GM12872 (cell line): ENCODE results near the gene SIGLEC10.

Experiments
- TF ChIP-seq, protein P1 (sequence below): IDR thresholded peaks from 3 replicates; pipeline ENCODE4 v1.5.1; 2011; ENCODE audit warnings: low read depth, mild to moderate bottlenecking, low read length, moderate library complexity; ENCODE audit not compliant: insufficient read depth

The SIGLEC10 gene

DNA sequence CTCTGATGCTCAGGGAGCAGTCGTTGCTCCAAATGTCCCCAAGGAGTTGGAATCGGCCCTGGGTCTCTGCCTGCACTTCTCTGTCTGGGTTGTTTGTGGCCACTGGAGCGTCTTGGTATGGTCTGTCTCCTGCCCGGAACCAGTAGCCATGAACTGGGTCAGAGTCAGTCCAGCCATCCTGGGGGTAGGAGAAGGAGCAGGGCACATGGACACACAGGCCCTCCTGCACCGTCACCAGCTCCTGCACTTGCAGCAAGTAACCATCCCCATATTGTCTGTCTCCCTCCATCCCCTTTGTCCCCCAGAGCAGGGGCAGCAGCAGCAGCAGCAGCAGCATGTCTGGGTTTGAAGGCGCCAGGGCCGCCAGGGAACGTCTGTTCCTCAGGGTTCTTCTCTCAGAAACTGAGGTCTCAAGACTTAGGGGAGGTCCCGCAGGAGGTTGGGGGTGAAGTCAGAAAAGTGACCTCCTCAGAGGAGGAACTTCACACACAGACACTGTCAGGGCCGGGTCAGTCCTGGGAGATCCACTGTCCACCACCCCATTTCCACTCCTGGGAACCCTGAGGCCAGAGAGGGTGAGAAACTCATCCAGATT is 40.7 kb upstream of the SIGLEC10 start, which contains the start of gene SIGLEC8:
Gene SIGLEC8 (minus strand): TSS at position 404 of the 595 bp plus-strand sequence. CDS start 67 bp downstream, at position 337.
- TF ChIP-seq, protein P1, sequence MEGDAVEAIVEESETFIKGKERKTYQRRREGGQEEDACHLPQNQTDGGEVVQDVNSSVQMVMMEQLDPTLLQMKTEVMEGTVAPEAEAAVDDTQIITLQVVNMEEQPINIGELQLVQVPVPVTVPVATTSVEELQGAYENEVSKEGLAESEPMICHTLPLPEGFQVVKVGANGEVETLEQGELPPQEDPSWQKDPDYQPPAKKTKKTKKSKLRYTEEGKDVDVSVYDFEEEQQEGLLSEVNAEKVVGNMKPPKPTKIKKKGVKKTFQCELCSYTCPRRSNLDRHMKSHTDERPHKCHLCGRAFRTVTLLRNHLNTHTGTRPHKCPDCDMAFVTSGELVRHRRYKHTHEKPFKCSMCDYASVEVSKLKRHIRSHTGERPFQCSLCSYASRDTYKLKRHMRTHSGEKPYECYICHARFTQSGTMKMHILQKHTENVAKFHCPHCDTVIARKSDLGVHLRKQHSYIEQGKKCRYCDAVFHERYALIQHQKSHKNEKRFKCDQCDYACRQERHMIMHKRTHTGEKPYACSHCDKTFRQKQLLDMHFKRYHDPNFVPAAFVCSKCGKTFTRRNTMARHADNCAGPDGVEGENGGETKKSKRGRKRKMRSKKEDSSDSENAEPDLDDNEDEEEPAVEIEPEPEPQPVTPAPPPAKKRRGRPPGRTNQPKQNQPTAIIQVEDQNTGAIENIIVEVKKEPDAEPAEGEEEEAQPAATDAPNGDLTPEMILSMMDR: no peak

DNA sequence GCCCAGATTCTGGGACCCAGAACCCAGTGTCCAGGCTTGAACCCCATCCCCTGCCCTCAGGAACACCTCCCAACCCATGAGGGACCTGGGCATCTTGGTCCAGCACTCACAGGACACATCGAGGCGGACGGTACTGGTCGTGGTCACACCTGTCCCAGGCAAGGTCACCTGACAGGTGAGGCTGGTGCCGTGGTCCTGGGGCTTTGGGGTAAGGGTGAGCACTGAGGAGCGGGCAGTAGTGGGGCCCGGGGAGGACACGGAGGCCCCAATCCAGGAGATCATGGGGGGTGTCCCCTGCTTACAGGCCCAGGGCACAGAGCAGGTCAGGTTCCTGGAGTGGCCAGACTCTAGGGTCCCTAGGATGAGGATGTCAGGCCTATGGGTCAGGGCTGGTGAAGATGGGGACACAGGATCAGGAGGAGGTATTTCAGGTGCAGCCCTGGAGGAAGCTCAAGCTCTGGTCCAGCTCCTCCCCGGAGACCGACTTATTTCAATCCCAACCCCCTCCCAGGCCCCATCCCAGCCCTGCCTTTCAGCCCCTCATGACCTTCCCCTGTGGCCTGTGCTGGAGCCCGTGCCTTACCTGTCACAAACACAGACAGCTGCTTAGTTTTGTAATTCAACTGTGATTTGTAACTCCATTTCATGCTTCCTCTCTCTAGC is 40.0 kb upstream of the SIGLEC10 start:
- TF ChIP-seq, protein P1: no peak

DNA sequence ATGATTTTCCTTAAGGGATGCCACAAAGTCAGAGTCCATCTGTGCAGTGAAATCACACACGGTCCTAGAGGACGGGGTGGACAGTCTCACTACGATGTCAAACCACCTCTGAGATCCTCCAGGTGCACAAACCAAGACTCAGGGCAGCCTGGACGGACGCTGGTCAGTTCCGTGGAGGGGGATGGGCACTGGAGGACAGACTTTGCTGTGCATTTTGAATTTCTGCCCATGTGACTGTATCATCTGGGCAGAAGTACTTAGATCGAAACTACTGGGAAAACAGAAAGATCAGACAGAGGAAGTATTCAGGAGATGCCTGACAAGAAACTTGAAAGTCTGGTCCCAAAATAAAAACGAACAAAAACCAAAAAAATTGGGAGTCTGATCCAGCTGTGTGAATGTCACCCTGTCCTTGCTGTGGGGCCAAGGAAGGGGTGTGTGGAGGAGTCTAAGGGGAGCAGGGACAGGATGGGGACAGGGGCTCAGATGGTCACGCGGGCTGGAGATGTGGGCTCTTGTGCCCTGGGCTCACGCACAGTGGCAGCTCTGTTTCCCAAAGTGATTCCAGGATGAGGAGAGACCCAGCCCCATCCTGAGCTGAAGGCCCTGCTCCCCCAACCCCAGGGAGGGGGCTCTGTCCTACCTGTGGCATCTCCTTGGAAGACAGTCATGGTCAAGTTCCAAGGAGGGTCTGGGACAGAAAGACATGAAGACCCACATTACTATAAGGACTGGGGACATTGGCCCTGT is 39.3 kb upstream of the SIGLEC10 start:
- TF ChIP-seq, protein P1: no peak

DNA sequence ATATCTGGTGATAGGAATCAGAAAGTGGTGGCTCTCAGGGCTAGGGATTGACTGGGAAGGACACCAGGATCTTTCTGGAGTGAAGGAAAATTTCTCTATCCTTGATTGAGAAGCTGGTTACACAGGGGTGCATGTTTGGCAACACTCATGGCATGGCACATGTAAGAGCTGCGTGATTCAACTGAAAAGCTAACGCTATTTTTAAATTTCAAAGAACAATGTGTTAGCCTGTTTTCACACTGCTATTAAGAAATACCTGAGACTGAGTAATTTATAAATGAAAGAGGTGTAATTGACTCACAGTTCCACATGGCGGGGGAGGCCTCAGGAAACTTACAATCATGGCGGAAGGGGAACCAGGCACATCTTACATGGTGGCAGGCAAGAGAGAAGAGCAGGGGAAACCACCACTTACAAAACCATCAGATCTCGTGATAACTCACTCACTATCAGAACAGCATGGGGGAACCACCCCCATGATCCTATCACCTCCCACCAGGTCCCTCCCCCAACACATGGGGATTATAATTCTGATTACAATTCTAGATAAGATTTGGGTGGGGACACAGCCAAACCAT is 33.4 kb upstream of the SIGLEC10 start:
- TF ChIP-seq, protein P1: no peak

DNA sequence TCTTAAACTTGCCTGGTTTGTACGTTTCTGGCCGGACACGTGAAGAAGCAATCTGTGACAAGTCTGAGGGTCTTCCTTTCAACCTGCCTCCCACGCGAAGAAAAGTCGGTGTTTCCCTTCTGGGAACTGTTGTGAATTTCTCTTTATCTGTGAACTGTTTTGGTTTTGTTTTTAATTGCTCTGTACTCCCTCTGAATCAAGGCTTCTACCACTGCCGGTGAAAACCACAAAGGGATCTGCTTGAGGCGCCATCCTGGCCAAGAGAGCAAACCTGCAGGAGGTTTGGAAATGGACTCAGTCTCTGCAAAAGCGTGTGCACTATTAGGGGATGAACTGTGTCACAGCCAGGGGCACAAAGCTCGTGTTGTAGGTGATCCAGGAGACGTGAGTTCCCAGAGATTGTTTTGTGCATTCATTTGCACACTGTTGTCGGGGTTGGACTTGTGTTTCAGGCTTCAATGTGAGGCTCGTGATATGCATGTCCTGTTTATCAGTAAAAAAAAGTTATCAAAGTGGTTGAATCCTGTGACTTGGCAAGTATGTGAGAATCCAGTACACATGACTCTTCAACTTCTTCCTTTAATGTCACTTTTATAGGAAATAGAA is 31.1 kb upstream of the SIGLEC10 start:
- TF ChIP-seq, protein P1: no peak

DNA sequence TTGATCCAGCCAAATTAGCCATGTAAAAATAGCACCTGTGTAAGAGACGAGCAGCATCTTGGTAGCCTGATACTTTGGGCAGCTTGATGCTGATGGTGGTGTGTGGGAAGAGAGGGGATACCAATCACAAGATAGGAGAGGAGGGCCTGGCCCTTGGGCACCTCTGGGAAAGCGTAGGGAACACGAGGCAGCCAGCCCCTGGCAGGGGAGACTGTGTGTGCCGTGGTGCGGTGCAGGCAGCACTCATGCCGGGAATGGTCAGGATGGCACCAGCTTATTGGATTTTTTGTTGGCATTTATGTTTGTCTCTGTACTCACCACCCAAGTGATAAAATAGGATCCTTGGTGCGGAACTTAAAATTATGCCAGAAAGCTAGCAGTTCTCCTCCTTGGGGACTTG is 30.6 kb upstream of the SIGLEC10 start:
- TF ChIP-seq, protein P1: no peak
